Measurements from ENCODE around the gene SOX6.
"Not testable (repeated sequence)": the region's sequence is repeated elsewhere in the genome, so short reads cannot be mapped to it uniquely, and the experiment has no call there.

Gene SOX6

GRCh38 chr11:16091862-16092261 lies 264.5 kb downstream of the SOX6 start:
- DNase-seq = no peak

- DNase-seq = no peak
These were observed 266.9 kb downstream of the SOX6 start for GRCh38 chr11:16089481-16089880.

- DNase-seq = no peak
These were observed 267.6 kb downstream of the SOX6 start for GRCh38 chr11:16088774-16089173.

- DNase-seq = no peak
These were observed 268.5 kb downstream of the SOX6 start for GRCh38 chr11:16087886-16088285.

GRCh38 chr11:16086229-16086819 lies 270.0 kb downstream of the SOX6 start:
- DNase-seq = no peak

- DNase-seq = no peak
These were observed 274.0 kb downstream of the SOX6 start for GRCh38 chr11:16082095-16083055.

- DNase-seq = no peak
These were observed 274.8 kb downstream of the SOX6 start for GRCh38 chr11:16081382-16082094.

- no peak for DNase-seq
These were observed 275.5 kb downstream of the SOX6 start for GRCh38 chr11:16080688-16081381.

- DNase-seq = no peak
These were observed 277.4 kb downstream of the SOX6 start for GRCh38 chr11:16078936-16079335.

GRCh38 chr11:16070573-16070972 lies 285.8 kb downstream of the SOX6 start:
- DNase-seq = no peak

- DNase-seq = not testable (repeated sequence)
These were observed 289.1 kb downstream of the SOX6 start for GRCh38 chr11:16067268-16067667.

GRCh38 chr11:16059332-16059731 lies 297.0 kb downstream of the SOX6 start:
- no peak for DNase-seq

- DNase-seq = no peak
These were observed 297.7 kb downstream of the SOX6 start for GRCh38 chr11:16058671-16059070.

GRCh38 chr11:16052750-16053149 lies 303.6 kb downstream of the SOX6 start:
- no peak for DNase-seq

GRCh38 chr11:16049611-16050010 lies 306.7 kb downstream of the SOX6 start:
- DNase-seq = no peak

GRCh38 chr11:16047073-16047472 lies 309.3 kb downstream of the SOX6 start:
- no peak for DNase-seq

GRCh38 chr11:16043617-16044016 lies 312.7 kb downstream of the SOX6 start:
- no peak for DNase-seq

GRCh38 chr11:16041207-16041606 lies 315.1 kb downstream of the SOX6 start:
- no peak for DNase-seq

GRCh38 chr11:16040151-16040550 lies 316.2 kb downstream of the SOX6 start:
- no peak for DNase-seq

GRCh38 chr11:16037179-16037578 lies 319.2 kb downstream of the SOX6 start:
- DNase-seq = no peak

- DNase-seq = no peak
These were observed 320.1 kb downstream of the SOX6 start for GRCh38 chr11:16036218-16036617.

GRCh38 chr11:16034074-16034473 lies 322.3 kb downstream of the SOX6 start:
- no peak for DNase-seq

- DNase-seq = no peak
These were observed 323.4 kb downstream of the SOX6 start for GRCh38 chr11:16032974-16033373.

All from fibroblast of skin of back (primary cell).